HG02588 (cell line): ENCODE results near the gene KAZALD1.

Source experiments
- ATAC-seq: cut with Tn5 transposase; IDR thresholded peaks from one replicate; pipeline ENCODE4 v1.9.1; 2021; ENCODE audit warnings: mild to moderate bottlenecking, moderate library complexity; ENCODE audit not compliant: unreplicated experiment

The KAZALD1 gene

DNA sequence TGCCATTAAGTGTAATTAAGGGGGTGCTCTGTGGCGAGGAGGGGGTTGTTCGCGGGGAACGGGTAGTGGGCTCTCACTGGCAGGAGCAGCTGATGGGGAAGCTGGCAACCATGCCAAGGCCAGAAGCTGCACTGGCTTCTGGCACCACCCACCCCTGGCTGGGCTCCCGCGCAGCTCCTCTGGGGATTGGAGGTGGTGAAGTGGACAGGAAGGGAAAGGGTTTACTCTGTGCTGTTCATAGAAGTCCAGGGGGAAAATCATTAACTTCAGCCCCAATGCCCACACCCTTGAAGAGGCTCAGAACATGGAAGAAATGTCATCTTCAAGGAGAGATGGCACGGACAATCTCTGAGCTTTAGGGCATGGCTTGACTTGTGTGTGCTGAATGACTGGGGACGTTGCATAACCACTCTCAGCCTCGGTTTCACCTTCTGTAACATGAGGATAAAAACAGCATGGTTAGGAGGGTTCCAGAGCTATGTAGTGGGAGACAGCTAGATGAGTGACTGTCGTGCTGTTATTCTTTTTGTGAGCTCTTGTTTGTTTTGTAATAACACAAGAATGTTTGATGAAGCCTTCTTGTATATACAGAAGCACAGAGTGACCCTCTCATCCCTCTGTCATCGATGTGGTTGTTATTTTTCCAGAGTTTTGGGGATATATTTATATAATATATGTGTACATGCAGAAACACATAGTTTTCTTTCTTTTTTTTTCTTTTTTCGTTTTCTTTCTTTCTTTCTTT is 29.9 kb downstream of the KAZALD1 start:
- ATAC-seq = no peak

DNA sequence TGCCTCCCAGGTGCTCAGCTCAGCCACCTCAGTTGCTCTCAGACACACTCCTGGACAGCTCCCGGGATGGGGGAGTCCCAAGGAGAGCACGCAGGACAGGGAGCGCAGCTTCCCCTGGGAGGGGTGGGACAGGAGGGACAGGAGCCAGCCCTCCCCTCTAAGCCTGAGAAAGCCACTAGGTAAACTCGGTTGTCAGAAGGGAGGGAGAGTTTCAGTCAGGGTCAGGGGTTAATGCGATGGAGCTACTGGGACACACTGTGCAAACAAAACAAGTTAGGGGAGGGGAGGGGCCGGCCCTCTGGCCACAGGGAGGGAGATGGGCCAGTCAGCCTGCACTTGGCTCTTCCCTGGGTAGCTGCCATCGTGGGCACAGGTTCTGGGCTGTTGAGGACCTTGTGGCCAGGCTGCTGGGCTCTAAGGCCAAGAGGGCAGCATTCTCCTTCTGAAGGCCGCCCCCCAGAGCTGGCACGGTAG is 31.1 kb downstream of the KAZALD1 start:
- ATAC-seq = no peak

DNA sequence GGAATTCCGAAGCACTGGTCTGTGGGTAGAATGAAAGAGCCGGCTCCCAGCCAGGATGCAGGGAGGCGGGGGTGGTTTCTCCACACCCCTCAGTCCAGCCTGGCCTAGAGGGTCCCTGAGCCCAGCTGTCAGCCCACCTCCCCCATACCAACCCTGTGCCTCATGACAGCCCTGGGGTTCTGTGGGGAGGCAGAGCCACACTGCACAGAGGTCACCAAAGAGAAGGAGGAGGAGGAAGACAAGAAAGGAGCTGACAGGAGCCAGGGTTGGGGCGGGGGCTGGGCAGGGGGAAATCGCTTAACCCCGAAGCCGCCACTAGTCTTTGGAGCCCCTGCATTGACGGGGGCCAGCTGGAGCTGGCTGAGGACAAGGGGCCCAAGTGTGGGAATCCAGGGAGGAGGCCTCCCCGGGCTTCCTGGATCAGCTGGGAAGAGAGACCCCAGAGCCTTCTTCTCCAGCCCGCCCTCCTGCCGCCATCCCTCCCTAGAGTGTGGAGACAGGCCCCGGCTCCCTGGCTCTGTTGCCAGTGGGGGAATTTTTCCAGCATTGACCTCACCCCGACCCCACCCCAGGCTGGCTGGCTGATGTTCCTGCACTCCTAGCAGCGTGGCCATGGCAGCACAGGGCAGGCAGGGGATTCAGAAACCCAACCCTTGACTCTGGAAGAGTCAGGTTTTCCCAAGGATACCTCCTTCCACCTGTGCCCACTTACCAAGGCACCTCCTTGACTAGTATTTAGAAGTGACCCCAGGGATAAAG is 32.5 kb downstream of the KAZALD1 start:
- no peak for ATAC-seq

DNA sequence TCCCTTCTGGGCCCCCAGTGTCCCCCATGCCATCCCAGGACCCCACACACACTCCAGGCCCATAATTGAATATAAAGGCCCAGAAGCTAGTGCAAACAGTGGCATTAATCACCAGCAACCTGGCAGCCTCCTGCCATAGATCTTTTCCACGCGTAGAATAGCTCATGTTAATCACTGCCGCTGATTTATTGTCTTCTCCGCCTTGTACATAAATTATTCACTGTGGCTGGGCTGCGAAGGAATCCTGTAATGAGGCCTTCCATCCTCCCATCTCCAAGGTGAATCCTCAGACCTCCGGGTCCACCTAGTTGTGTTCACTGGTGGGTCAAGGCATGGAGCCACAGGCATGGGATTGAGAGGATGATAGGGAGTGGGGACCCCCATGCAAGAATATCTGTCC is 33.2 kb downstream of the KAZALD1 start:
- ATAC-seq = no peak

DNA sequence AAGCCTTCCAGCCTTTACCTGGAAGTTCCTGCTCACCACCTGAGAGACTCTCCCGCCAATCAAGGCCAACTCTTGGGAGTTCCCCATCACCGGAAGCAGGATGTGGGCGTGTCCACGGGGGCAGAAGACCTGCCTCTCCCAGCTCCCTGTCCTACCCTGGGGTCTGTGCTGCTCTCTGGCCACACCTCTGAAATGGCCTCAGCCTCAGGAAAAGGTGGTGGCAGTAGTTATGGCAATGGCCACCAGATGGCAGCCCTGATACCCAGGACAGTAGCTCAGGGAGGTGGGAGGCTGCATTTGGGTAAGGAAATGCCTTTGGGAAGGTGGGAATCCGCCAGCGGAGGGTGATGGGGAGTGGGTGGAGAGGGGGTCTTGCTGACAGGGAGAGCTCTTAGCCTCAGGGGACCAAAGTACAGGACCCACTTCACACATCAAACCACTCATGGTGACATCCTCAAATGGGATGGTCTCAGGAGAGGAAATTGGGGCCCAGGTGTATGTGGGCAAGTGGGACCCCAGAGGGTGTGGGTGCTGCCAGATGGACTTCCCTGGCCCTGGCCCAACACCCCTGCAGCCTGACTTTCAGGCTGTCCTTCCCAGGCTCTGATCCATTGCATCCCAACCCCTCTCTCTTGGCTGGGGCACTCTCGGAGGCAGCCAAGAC is 33.9 kb downstream of the KAZALD1 start:
- no peak for ATAC-seq

DNA sequence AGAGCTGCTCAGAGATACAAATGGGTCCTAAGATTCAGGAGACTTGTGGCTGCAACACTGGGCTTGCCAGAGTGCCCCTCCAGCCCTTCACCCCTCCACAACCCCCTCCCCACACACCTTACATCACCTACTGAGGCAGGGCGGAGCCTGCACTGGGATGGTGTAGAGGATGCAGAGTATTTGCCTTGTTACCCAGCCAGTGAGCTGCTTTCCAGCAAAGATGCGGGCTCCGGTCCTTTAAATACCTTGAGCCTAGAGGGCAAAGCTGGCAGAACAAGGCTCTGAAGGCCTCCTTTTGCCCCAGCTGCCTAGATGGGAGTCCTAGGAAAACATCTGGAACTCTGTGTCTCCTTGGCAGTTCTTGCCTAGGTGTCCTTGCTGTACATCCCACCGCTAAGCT is 34.6 kb downstream of the KAZALD1 start:
- ATAC-seq = no peak

DNA sequence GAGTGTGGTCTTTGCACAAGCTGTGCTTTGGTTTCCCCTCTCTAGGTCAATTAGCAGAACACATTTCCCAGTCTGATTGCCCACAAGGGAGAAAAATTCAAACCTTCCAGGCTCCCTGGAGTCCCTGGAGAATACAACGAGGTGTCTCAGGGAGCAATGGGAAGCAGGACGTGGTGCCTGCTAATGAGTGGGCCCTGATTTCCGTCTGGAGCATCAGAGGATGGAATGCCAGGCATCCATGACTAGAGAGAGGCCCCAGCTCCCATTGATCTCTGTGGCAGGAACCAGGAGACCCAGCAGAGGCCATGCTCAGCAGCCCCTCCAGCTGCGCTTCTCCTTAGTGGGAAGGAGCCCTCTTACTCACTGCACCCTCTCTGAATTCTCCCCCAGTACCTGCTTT is 36.1 kb downstream of the KAZALD1 start:
- no peak for ATAC-seq

DNA sequence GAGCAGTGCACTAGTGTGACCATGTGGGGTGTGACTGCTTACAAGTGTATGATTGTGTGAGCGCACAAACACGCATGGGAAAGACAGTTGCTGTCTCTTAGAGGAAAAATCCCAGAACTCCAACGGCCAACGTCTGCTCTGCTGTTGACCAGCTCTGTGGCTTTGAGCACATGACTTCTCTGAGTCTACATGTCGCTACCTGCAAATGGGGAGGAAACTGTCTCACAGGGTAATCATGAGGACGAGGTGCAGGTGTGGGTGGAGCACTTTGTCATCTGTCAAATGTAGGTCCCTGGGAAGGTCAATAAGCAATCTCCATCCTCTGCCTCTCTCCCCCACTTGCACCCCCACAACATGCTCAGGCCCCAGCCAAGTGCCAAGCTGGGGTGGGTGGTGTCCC is 38.1 kb downstream of the KAZALD1 start:
- ATAC-seq = no peak

DNA sequence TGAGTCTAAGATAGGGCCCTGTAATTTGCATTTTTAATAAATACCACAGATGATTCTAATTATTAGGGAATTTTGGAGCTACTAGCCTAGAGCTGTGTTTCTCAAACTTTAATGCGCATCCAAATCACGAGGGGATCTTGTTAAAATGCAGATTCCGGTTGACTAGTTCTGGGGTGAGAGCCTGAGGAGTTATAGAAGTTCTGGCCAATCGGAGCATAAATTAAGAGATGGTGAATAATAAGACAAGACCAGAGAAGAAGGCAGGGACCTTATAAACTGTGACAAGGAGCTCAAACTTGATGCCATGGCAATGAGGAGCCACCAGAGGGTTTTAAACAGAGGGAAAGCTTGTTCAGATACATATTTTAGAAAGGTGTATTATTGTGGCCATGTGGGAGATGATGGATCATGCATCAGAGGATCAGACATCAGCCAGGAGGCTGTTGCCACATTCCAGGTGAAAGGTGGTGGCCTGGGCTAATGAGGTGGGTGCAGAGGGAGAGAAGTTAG is 39.6 kb downstream of the KAZALD1 start:
- ATAC-seq = no peak

DNA sequence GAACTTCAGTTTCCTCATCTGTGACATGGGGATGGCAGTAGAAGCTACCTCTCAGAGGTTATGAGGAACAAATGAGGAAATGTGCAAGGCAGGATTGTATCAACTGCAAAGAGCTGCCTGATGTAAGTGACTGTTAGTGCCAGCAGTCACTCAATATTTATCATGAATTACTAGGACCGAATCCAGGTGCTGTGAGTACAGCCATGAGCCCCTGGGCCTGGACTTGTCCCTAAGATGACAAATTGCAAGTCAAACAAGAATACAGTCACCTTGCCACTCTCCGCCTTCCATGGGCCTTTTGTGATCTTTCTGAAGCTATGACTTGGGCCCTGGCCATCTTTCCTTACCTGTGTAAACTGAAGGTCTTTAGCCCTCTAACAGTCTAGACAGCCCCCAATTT is 41.6 kb downstream of the KAZALD1 start:
- ATAC-seq = no peak

DNA sequence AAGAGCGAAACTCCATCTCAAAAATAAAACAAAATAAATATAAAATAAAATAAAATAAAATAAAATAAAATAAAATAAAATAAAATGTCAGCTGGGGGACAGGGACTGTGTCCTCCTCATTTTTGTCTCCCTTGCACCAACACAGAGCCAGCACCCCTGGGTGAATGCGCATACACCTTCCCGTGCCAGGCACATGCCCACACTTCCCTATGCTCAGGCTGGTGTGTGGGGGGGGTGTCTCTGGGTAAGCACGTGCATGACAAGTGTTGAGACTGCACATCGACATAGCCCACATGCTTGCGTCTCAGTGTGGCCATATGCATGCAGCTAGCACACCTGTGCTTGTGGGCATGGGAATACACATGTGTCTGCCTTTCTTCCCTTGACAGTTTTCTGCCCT is 44.6 kb downstream of the KAZALD1 start:
- ATAC-seq = no peak

DNA sequence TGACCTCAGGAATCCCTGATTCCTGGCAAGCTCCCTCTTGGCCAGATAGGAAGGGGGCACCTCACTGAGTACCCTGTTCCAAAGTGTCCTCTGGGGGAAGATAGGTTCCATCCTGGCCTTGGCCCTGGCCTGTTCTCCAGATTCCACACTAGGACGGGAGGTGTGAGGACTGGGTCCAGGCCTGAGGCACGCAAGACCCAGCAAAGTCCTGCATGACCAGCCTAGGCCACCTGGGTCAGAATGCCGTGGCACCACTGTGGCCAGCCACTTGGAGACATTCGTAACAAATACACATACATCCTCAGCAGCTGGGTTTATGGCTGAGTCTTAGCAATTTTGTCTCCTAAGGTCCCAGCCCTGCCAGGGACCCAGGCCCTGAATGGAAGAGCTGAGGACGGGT is 46.0 kb downstream of the KAZALD1 start:
- no peak for ATAC-seq

DNA sequence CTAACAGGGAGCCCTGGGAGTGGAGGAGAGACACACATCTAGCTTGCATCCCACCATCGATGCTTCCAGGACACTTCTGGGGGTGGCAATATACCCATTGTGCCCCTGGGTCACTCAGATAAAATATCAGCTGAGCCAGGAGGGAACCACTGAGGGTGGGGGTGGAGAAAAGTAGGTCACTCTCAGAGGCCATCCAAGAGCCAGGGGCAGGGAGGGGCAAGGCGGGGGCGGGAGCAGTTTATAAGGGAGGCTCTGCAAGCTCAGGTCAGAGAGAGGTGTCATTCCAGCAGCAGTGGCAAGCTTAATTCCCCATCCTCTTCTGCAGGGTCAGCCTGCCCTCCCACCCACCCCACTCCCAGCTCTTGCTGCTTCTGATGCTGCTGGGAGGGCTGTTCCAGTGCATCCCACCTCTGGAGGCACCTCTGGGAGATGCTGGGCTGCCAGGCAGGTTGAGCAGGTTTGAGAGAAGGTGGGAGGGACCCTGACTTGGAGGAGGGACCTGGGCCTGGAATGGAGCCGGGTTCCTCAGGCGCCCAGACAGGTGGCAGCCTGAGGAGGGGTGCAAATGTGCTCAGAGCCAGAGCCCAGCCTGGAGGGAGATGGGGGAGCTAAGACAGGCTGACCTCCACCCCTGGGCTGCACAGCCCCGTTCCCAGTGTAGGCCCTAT is 49.2 kb downstream of the KAZALD1 start:
- no peak for ATAC-seq

DNA sequence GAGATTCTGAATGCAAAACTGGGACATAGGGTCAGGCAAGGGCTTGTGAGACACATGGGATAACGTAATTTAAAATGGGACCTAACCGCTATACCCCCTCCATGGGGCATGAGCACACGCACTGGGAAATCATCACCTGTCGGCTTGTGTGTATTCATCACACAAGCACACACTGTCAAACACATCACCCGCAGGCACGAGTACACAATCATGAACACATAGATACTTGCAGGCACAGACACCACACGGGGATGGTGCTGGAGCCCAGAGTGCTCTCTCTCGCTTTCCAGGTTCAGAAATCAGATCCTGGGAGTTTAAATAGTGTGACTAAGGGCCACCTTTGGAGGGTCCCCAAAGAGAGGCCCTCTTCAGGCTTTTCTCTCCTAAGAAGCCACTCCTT is 49.8 kb downstream of the KAZALD1 start:
- no peak for ATAC-seq

DNA sequence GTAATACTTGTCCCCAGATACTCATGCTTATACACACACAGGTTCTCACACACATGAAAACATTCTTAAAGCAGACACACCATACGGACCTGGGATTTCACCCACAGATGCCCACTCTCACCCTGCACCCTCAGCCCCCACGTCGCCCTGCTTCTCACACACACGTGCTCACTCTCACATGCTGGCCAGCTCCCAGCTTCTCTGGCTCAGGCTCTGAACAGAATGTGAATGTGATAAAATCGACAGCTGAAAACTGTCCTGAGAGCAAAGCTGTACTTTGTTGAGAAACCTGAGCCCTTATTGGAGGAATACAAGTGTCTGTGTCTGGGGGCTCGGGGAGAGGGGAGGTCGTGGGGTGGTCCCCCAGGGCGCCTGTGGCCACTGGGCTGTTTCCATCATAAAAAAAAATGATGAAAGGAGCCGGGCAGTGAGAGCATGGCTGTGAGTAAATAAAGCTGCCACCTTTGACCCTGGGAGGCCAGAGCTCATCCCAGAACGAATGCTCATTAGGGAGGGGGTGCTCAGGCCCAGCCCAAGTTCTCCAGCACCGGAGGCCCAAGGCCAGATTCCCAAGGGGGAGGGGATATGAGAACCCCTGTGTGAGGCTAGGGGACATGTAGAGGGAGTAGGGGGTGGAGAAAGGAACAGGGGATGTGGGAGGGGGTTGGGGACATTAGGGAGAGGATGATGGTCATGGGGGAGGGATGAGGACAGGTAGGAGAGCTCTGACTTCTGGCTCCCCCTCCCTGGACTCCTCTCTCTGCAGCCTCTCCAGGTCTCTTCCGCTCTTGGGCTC is 51.2 kb downstream of the KAZALD1 start:
- no peak for ATAC-seq

DNA sequence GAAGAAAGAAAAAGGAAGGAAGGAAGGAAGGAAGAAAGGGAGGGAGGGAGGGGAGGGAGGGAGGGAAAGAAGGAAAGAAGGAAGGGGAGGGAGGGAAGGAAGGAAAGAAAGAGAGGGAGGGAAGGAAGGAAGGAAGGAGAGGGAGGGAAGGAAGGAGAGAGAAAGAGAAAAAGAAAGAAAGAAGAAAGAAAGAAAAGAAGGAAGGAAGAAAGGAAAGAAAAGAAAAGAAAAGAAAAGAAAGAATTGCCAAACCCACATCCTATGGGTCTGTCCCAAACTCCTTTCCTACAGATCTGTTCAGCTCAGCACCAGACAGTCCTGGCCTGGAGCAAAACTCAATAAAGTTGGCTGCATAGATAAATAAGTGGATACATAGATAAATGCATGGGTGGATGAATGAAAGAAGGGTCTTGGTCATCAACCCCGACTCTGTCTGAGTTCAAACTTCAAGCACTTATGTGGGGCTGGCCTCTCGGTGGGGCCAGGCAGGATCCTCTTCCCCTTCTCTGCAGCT is 52.2 kb downstream of the KAZALD1 start:
- no peak for ATAC-seq

DNA sequence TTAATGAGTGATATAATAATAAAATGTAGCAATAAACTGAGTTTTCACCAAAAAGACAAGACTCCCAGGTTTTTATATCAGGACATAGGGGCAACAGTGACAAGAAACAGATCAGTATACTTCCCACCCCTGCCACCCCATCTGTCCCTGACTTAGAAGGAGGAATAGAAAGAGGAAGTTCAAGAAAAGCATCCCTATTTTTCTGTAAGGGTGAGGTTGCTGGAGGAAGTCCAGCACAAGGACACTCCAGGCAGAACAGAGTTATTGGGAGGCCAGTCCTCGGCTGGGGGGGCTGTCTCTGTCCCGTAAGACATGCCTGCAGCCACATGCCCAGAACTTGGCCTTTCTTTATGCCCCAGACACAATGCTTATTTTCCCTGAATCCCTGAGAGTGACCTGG is 52.9 kb downstream of the KAZALD1 start:
- no peak for ATAC-seq
